Activated B cell treated with CpG ODN at 0.5 μM for 24 hours (primary cell): ENCODE measurements around the gene CDHR4. TPM values are rescaled to one million over a fixed set of nuclear protein-coding genes. Genes with fewer than 3 reads are reported as not detected.

Source experiments
- ATAC-seq: fragments of 200-7000 bp; cut with Tn5 transposase; one replicate; pipeline ENCODE4 v1.10.0; 2021; ENCODE audit warnings: low read depth, mild to moderate bottlenecking, moderate library complexity
- CTCF ChIA-PET: fragments of 350-600 bp; sonication (Branson Sonifier 250); formaldehyde crosslinking; loops from one replicate; lab custom pipeline; 2021; ENCODE audit warnings: antibody characterized with exemption; lab: Charles Lee
- POLR2A ChIA-PET: fragments of 350-600 bp; sonication (Branson Sonifier 250); formaldehyde crosslinking; loops from one replicate; lab custom pipeline; 2021; ENCODE audit warnings: antibody characterized with exemption; lab: Charles Lee
- DNase-seq: peaks from one replicate; pipeline ENCODE4 v3.0.0; 2022
- H3K27ac Mint-ChIP-seq: one replicate; pipeline ENCODE4 v1.8.0; 2020; ENCODE audit warnings: mixed read lengths
- H3K27me3 Mint-ChIP-seq: one replicate; pipeline ENCODE4 v1.8.0; 2021; ENCODE audit warnings: mixed read lengths
- H3K36me3 Mint-ChIP-seq: one replicate; pipeline ENCODE4 v1.8.0; 2021; ENCODE audit warnings: low read depth, mixed read lengths
- H3K4me1 Mint-ChIP-seq: one replicate; pipeline ENCODE4 v1.8.0; 2021; ENCODE audit warnings: mixed read lengths
- H3K4me3 Mint-ChIP-seq: one replicate; pipeline ENCODE4 v1.8.0; 2020; ENCODE audit warnings: mild to moderate bottlenecking, mixed read lengths
- H3K9me3 Mint-ChIP-seq: one replicate; pipeline ENCODE4 v1.8.0; 2020; ENCODE audit warnings: mixed read lengths
- CTCF ChIP-seq: fragments of 200-600 bp; IDR thresholded peaks from one replicate; pipeline ENCODE4 v1.8.0; 2022; ENCODE audit warnings: antibody characterized with exemption, mild to moderate bottlenecking
- intact Hi-C: fragments of 100-400 bp; cut with micrococcal nuclease; formaldehyde crosslinking; loops from one replicate; pipeline ENCODE4 v1.15.1; 2024
- total RNA-seq: library from RNA; stranded (reverse); gene quantifications from 2 replicates; pipeline ENCODE4 v1.2.3, GENCODE V29; 2022

CDHR4 gene
- total RNA-seq, 1 donor from 2014 or later, result not detected

GRCh38 chr3:49775538-49775937 lies 24.1 kb downstream of the CDHR4 start:
- no peak for TF ChIP-seq CTCF
- no peak overlapping the region for H3K4me3 Mint-ChIP-seq
- no peaks in the 10 kb centered on the region for H3K27me3 Mint-ChIP-seq
- H3K27ac Mint-ChIP-seq, result no peak overlapping the region
- H3K9me3 Mint-ChIP-seq, result no peaks in the 10 kb centered on the region
- H3K36me3 Mint-ChIP-seq, result peaks cover 41% of the 10 kb centered on the region
- POLR2A ChIA-PET, result no interaction called here
- ATAC-seq (no peak), DNase-seq (no peak)
- CTCF ChIA-PET, result no interaction called here
- intact Hi-C loops, result no loop called here
- peaks cover 18% of the 10 kb centered on the region for H3K4me1 Mint-ChIP-seq

- DNase-seq (no peak), ATAC-seq (no peak)
- CTCF ChIA-PET, result no interaction called here
- POLR2A ChIA-PET, result no interaction called here
- intact Hi-C loops, result no loop called here
- H3K36me3 Mint-ChIP-seq, result peaks cover 38% of the 10 kb centered on the region
- H3K4me1 Mint-ChIP-seq, result peaks cover 9% of the 10 kb centered on the region
- no peak overlapping the region for H3K4me3 Mint-ChIP-seq
- no peaks in the 10 kb centered on the region for H3K27me3 Mint-ChIP-seq
- H3K9me3 Mint-ChIP-seq, result no peaks in the 10 kb centered on the region
- no peak overlapping the region for H3K27ac Mint-ChIP-seq
- no peak for TF ChIP-seq CTCF
Measured at GRCh38 chr3:49772703-49773102, 27.0 kb downstream of the CDHR4 start.

- H3K36me3 Mint-ChIP-seq, result peaks cover 28% of the 10 kb centered on the region
- ChIA-PET CTCF (interaction anchor here (1.2 kb wide), 1 partner anchor 68 kb away, joined by 3 read pairs; no protein-coding TSS in a partner anchor), POLR2A (no interaction called here)
- DNase-seq (no peak), ATAC-seq (no peak)
- H3K4me1 Mint-ChIP-seq, result peaks cover 10% of the 10 kb centered on the region
- no peaks in the 10 kb centered on the region for H3K9me3 Mint-ChIP-seq
- H3K4me3 Mint-ChIP-seq, result no peak overlapping the region
- TF ChIP-seq CTCF, result no peak
- intact Hi-C loops, result no loop called here
- H3K27ac Mint-ChIP-seq, result no peak overlapping the region
- no peaks in the 10 kb centered on the region for H3K27me3 Mint-ChIP-seq
Measured at GRCh38 chr3:49771340-49771938, 28.2 kb downstream of the CDHR4 start.

- no peaks in the 10 kb centered on the region for H3K9me3 Mint-ChIP-seq
- DNase-seq (no peak), ATAC-seq (no peak)
- H3K36me3 Mint-ChIP-seq, result peaks cover 25% of the 10 kb centered on the region
- no peak overlapping the region for H3K4me3 Mint-ChIP-seq
- no peak overlapping the region for H3K27ac Mint-ChIP-seq
- ChIA-PET CTCF (no interaction called here), POLR2A (no interaction called here)
- H3K27me3 Mint-ChIP-seq, result no peaks in the 10 kb centered on the region
- no peak for TF ChIP-seq CTCF
- intact Hi-C loops, result no loop called here
- H3K4me1 Mint-ChIP-seq, result peaks cover 9% of the 10 kb centered on the region
Measured at GRCh38 chr3:49769926-49770325, 29.7 kb downstream of the CDHR4 start.

- POLR2A ChIA-PET, result interaction anchor here (0.5 kb wide), 1 partner anchor 11 kb away, joined by 3 read pairs; no protein-coding TSS in a partner anchor
- peaks cover 12% of the 10 kb centered on the region for H3K4me1 Mint-ChIP-seq
Measured at GRCh38 chr3:49769286-49769915, 30.3 kb downstream of the CDHR4 start.

More at GRCh38 chr3:49769286-49769915, 30.3 kb downstream of the CDHR4 start:
- no peak for TF ChIP-seq CTCF
- DNase-seq (no peak), ATAC-seq (no peak)
- intact Hi-C loops, result no loop called here
- CTCF ChIA-PET, result no interaction called here
- no peaks in the 10 kb centered on the region for H3K9me3 Mint-ChIP-seq
- no peak overlapping the region for H3K4me3 Mint-ChIP-seq
- H3K27ac Mint-ChIP-seq, result no peak overlapping the region
- no peaks in the 10 kb centered on the region for H3K27me3 Mint-ChIP-seq
- peaks cover 26% of the 10 kb centered on the region for H3K36me3 Mint-ChIP-seq
